DOHH2 (cell line): ENCODE results near the gene SLC5A6.

Experiments used
- EZH2phosphoT487 ChIP-seq: fragments of 200-600 bp; sonication (generic); IDR thresholded peaks from 2 replicates; pipeline ENCODE4 v1.6.1; 2017; ENCODE audit warnings: borderline replicate concordance, mild to moderate bottlenecking, antibody characterized with exemption, low read length, moderate library complexity, mixed read lengths
- TF ChIP-seq, protein P1 (sequence below): fragments of 200-600 bp; sonication (generic); IDR thresholded peaks from one replicate; pipeline ENCODE4 v1.5.1; 2014; ENCODE audit warnings: antibody characterized with exemption, mild to moderate bottlenecking, low read depth, low read length; ENCODE audit not compliant: poor library complexity, severe bottlenecking

DNA sequence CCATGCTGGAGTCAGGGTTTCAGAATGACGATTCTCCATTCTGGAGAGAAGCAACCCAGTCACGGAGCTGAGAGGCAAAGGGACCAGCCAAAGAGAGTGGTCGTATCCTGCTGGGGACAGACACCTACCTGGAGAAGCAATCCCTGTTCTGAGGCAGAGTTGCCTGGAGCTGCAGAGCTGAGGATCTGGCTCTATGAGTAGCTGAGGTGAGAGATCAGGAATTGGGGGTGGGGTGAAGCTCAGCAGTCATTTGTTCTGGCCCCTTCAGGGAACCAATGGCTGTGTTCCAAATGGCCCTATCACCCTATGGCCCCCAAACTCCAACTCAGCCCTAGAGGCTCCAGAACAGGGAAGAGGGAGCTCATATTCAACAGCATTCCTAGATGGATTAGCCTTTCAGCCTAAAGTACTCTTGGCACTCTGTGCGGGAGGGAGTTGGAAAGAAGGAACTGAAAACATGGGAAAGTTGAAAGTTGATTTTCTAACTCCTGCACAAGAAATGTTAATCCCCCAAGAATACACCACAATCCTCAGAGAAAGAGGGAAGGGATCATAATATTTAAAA is 3.5 kb downstream of the SLC5A6 start:
- TF ChIP-seq, protein P1, sequence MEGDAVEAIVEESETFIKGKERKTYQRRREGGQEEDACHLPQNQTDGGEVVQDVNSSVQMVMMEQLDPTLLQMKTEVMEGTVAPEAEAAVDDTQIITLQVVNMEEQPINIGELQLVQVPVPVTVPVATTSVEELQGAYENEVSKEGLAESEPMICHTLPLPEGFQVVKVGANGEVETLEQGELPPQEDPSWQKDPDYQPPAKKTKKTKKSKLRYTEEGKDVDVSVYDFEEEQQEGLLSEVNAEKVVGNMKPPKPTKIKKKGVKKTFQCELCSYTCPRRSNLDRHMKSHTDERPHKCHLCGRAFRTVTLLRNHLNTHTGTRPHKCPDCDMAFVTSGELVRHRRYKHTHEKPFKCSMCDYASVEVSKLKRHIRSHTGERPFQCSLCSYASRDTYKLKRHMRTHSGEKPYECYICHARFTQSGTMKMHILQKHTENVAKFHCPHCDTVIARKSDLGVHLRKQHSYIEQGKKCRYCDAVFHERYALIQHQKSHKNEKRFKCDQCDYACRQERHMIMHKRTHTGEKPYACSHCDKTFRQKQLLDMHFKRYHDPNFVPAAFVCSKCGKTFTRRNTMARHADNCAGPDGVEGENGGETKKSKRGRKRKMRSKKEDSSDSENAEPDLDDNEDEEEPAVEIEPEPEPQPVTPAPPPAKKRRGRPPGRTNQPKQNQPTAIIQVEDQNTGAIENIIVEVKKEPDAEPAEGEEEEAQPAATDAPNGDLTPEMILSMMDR = no peak
- TF ChIP-seq EZH2phosphoT487 = no peak
